ENCODE measurements around the gene FCGBP. TPM values are rescaled to one million over a fixed set of nuclear protein-coding genes. Genes with fewer than 3 reads are reported as not detected.

FCGBP gene
- total RNA-seq, 1 donor from 2014 or later = 0.53 TPM

DNA sequence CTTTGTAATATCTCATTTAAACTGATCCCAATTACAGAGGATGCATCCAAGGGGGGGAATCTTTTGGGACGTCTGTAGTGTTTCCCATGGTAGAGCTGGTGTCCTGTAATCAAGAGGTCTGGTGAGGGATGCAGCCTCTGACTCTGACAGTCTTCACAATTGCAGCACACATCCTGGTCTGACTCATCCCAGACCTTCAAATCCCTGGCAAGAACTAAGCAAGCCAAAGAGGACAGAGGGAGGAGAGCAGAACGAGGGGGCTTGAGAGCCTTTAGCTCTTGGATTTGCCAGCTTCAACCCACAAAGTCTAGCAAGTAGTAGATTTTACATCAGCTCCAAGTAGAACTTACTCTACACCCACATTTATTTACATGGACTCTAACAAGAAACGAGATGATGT is 17.3 kb upstream of the FCGBP start:
- Histone ChIP-seq H3K4me3 (ENCODE audit: low read depth, low read length) (no peak overlapping the region), H3K27me3 (ENCODE audit: control insufficient read depth, insufficient read depth, low read length) (no peaks in the 10 kb centered on the region), H3K36me3 (ENCODE audit: control insufficient read depth, insufficient read depth, low read length) (no peaks in the 10 kb centered on the region)
- FAIRE-seq (peak; percentile 13), DNase-seq (ENCODE audit: low read depth) (peak; percentile 70)
- no peak for TF ChIP-seq CTCF (IDR thresholded peaks at IDR 0.05; ENCODE audit: insufficient read depth, low read length, severe bottlenecking)

DNA sequence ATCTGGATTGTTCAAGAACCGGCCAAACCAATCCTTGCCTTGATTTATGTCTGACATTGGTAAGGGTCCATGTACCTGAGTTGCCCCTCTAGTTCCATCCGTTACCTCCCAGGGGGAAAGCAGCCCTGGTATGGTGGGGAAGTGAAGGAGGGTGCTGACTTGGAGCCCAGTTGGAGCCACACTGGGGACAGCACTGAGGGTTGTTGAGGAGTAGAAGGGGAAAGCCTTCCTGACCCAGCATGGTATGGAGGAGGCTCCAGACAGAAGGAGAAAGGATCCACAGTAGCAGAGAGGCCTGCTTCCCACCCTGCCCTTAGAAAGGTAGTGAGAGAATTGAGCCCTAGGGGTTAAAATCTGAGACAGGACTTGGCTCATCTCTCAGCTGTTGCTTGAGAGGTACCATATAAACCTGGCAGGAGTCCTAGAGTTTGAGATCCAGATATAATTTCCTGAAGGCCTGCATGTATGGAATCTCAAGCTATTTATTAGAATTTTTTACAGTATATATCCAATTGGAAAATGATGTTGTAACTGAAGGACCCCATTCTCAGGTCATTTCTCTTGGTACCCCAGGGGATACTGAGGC is 16.7 kb upstream of the FCGBP start:
- no peaks in the 10 kb centered on the region for H3K36me3 ChIP-seq (ENCODE audit: control insufficient read depth, insufficient read depth, low read length)

GRCh38 chr19:39949026-39949747 is 14.8 kb upstream of the FCGBP start:
- no peak for FAIRE-seq
- H3K36me3 ChIP-seq (ENCODE audit: control insufficient read depth, insufficient read depth, low read length) = no peaks in the 10 kb centered on the region
- no peak overlapping the region for H3K4me3 ChIP-seq (ENCODE audit: low read depth, low read length)
- no peaks in the 10 kb centered on the region for H3K27me3 ChIP-seq (ENCODE audit: control insufficient read depth, insufficient read depth, low read length)
- no peak for DNase-seq (ENCODE audit: low read depth)
- TF ChIP-seq CTCF (IDR thresholded peaks at IDR 0.05; ENCODE audit: insufficient read depth, low read length, severe bottlenecking) = no peak

More for the DNA sequence above, 16.7 kb upstream of the FCGBP start:
- no peak for FAIRE-seq
- no peak for TF ChIP-seq CTCF (IDR thresholded peaks at IDR 0.05; ENCODE audit: insufficient read depth, low read length, severe bottlenecking)
- Histone ChIP-seq H3K4me3 (ENCODE audit: low read depth, low read length) (no peak overlapping the region), H3K27me3 (ENCODE audit: control insufficient read depth, insufficient read depth, low read length) (no peaks in the 10 kb centered on the region)
- no peak for DNase-seq (ENCODE audit: low read depth)

DNA sequence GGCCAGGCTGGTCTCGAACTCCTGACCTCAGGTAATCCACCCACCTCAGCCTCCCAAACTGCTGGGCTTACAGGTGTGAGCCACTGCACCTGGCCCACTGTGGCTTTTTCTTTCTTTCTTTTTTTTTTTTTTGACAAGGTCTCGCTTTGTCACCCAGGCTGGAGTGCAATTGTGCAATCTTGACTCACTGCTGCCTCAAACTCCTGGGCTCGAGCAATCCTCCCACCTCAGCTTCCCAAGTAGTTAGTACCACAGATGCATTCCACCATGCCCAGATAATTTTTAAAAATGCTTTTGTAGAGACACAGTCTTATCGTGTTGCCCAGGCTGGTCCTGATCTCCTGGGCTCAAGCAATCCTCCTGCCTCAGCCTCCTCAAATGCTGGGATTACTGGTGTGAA is 12.1 kb upstream of the FCGBP start:
- Histone ChIP-seq H3K4me3 (ENCODE audit: low read depth, low read length) (no peak overlapping the region), H3K36me3 (ENCODE audit: control insufficient read depth, insufficient read depth, low read length) (no peaks in the 10 kb centered on the region), H3K27me3 (ENCODE audit: control insufficient read depth, insufficient read depth, low read length) (no peaks in the 10 kb centered on the region)
- FAIRE-seq (no peak), DNase-seq (ENCODE audit: low read depth) (peak; percentile 67)
- TF ChIP-seq CTCF (IDR thresholded peaks at IDR 0.05; ENCODE audit: insufficient read depth, low read length, severe bottlenecking) = no peak

- H3K36me3 ChIP-seq (ENCODE audit: control insufficient read depth, insufficient read depth, low read length) = no peaks in the 10 kb centered on the region
- no peak overlapping the region for H3K4me3 ChIP-seq (ENCODE audit: low read depth, low read length)
- no peaks in the 10 kb centered on the region for H3K27me3 ChIP-seq (ENCODE audit: control insufficient read depth, insufficient read depth, low read length)
- no peak for FAIRE-seq
- DNase-seq (ENCODE audit: low read depth) = no peak
- TF ChIP-seq CTCF (IDR thresholded peaks at IDR 0.05; ENCODE audit: insufficient read depth, low read length, severe bottlenecking) = no peak
These were observed 9.2 kb upstream of the FCGBP start for GRCh38 chr19:39943586-39943985.

Data from bronchial epithelial cell (primary cell).